Peyer's patch (tissue), 4 donors: ENCODE measurements around the gene CEP83. TPM values are rescaled to one million over a fixed set of nuclear protein-coding genes. Genes with fewer than 3 reads are reported as not detected.
A peak's percentile ranks its signal among the peaks of the same experiment; 100 is the strongest.

Source experiments
- DNase-seq, 3 donors: peaks; one replicate each; pipeline ENCODE4 v3.0.0-alpha.2; 2017 to 2019
- H3K27ac ChIP-seq, 4 donors: fragments of 200-600 bp; sonication (generic); one replicate each; pipeline ENCODE4 v1.5.1; 2016 to 2019
- H3K27me3 ChIP-seq, 2 donors: fragments of 200-600 bp; sonication (generic); one replicate each; pipeline ENCODE4 v1.5.1; 2019
- H3K36me3 ChIP-seq, 3 donors: fragments of 200-600 bp; sonication (generic); one replicate each; pipeline ENCODE4 v1.5.1; 2016 to 2019
- H3K4me1 ChIP-seq, 4 donors: fragments of 200-600 bp; sonication (generic); one replicate each; pipeline ENCODE4 v1.5.1; 2016 to 2019
- H3K4me3 ChIP-seq, 4 donors: fragments of 200-600 bp; sonication (generic); 1 replicate in 3 of 4; 2 replicates in 1 of 4; pipeline ENCODE4 v1.5.1; 2016 to 2019; ENCODE audit warnings: mild to moderate bottlenecking in 1 of 4
- H3K9me3 ChIP-seq, 4 donors: fragments of 200-600 bp; sonication (generic); one replicate each; pipeline ENCODE4 v1.5.1; 2016 to 2019; ENCODE audit warnings: mild to moderate bottlenecking in 1 of 4
- CTCF ChIP-seq, 6 experiments: fragments of 450-650 bp in 4 of 6; fragments of 200-600 bp in 2 of 6; sonication (generic) in 1 of 6; IDR thresholded peaks; one replicate each; pipeline ENCODE4 v1.5.1; 2017 to 2019; ENCODE audit warnings: antibody characterized with exemption in 6 of 6, mild to moderate bottlenecking in 3 of 6, moderate library complexity in 1 of 6
- POLR2A ChIP-seq, 2 donors: fragments of 450-650 bp; IDR thresholded peaks; one replicate each; pipeline ENCODE4 v1.5.1; 2017; ENCODE audit warnings: antibody characterized with exemption in 2 of 2, mild to moderate bottlenecking in 2 of 2, moderate library complexity in 2 of 2
- total RNA-seq, 4 donors: library from RNA; depleted of rRNA; stranded (reverse); fragments of >200 nt; gene quantifications; one replicate each; pipeline ENCODE4 v1.1.0, GENCODE V29; 2016

CEP83 gene
- total RNA-seq, 4 donors from 2014 or later = 7.2 to 69.3 (median 17.4) TPM

DNA sequence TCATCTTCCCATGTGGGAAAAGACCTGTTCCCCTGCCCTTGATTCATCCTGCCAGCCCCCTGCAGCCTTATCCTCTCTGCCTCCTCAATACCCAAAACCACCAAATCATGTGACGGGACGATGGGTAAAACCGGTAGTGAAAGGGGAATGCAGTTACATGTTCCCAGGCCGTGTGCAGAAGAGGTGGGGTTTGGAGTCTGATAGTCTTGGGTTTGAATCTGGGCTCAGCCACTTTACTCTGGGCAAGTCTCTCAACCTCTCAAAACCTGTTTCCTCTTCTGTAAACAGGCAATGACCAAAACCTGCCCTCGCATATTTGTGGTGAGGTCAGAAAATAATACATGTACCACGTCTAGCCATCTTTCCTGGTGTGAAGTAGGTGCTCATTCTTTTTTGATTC lies 188.3 kb downstream of the CEP83 start:
- Histone ChIP-seq H3K4me1 (peaks cover 0 to 10% (median 0%) of the 10 kb centered on the region in 4 donors), H3K9me3 (no peaks in the 10 kb centered on the region), H3K36me3 (no peaks in the 10 kb centered on the region), H3K4me3 (no peak overlapping the region), H3K27me3 (no peaks in the 10 kb centered on the region), H3K27ac (peak overlapping the region in 1 of 4 donors; percentile 3)
- no peak for DNase-seq
- no peak for TF ChIP-seq CTCF (IDR thresholded peaks at IDR 0.05)
- no peak for TF ChIP-seq POLR2A (IDR thresholded peaks at IDR 0.05)

- no peak for TF ChIP-seq POLR2A (IDR thresholded peaks at IDR 0.05)
- TF ChIP-seq CTCF (IDR thresholded peaks at IDR 0.05) = no peak
- no peak for DNase-seq
- Histone ChIP-seq H3K27me3 (no peaks in the 10 kb centered on the region), H3K36me3 (no peaks in the 10 kb centered on the region), H3K9me3 (no peaks in the 10 kb centered on the region), H3K27ac (no peak overlapping the region), H3K4me3 (no peak overlapping the region), H3K4me1 (peaks cover 0 to 10% (median 0%) of the 10 kb centered on the region in 4 donors)
Observed at GRCh38 chr12:94269316-94269999, 190.2 kb downstream of the CEP83 start.

DNA sequence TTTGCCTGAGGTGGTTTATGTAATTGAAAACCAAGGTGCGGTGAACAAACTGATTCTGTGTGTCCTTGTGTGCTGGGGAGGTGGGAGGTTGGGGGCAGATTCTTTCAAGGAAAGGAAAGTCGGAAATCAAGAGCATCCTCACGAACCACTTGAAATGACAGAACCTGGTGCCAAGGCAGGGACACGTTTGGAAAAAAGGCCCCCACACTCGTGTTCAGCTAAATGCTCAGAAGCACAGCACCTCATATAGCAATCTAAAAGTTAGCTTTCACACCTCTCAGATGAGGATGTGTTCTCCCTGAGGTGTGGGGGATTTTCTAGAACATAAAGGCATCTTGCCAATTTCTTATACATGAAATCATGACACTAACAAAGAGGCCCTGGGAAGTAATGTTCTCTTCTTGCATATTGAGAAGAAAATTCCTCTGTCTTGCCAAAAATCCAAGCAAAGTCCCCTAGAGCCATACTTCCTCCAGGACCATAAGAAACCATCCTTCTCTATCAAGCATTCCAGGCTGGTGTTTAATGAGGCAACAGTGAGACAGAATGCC lies 191.7 kb downstream of the CEP83 start:
- Histone ChIP-seq H3K9me3 (no peaks in the 10 kb centered on the region), H3K27ac (peak overlapping the region in 2 of 4 donors; percentile 31 to 33), H3K27me3 (no peaks in the 10 kb centered on the region), H3K4me3 (no peak overlapping the region), H3K4me1 (peaks cover 0 to 10% (median 2%) of the 10 kb centered on the region in 4 donors), H3K36me3 (no peaks in the 10 kb centered on the region)
- TF ChIP-seq POLR2A (IDR thresholded peaks at IDR 0.05) (no peak), CTCF (IDR thresholded peaks at IDR 0.05) (no peak)
- no peak for DNase-seq

- DNase-seq = no peak
- Histone ChIP-seq H3K27ac (peak overlapping the region in 2 of 4 donors; percentile 31 to 33), H3K27me3 (no peaks in the 10 kb centered on the region), H3K4me3 (no peak overlapping the region), H3K36me3 (no peaks in the 10 kb centered on the region), H3K4me1 (peaks cover 0 to 10% (median 3%) of the 10 kb centered on the region in 4 donors), H3K9me3 (no peaks in the 10 kb centered on the region)
- TF ChIP-seq CTCF (IDR thresholded peaks at IDR 0.05) (no peak), POLR2A (IDR thresholded peaks at IDR 0.05) (no peak)
Observed at GRCh38 chr12:94267537-94267872, 192.2 kb downstream of the CEP83 start.

DNA sequence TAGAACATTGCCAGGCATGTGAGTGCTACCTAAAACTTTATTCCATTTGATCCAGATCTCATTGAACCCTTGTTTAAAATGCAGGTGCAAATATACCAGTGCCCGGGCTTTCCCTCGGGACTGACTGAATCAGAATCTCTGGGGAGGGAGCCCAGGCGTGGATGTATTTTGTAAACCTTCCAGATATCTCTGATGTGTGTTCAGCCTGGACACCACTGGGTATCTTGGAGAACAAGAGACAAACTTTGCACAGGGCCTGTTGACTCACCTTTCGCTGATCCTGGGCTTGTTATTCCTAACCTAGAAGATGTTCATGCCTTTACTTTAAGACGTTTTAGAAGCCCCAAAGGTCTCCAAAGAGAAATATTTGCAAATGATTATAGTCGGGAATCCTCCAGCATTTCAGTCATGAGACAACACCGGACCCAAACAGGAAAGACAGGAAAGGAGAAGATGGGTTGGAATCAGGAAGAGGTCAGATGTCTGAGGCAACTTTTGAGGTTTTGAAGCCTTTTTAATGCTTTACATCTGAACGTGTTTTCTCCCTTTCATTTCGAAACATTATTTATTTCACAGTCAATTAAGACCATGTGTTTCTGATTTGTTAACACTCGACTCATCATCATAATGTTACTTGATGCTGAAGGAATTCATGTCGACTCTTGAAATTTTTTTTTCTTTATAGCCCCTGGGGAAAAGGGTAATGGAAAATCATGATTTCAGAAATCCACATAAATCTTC lies 192.7 kb downstream of the CEP83 start:
- no peak for TF ChIP-seq CTCF (IDR thresholded peaks at IDR 0.05)
- no peak for TF ChIP-seq POLR2A (IDR thresholded peaks at IDR 0.05)
- Histone ChIP-seq H3K4me1 (peaks cover 0 to 13% (median 3%) of the 10 kb centered on the region in 4 donors), H3K9me3 (no peaks in the 10 kb centered on the region), H3K4me3 (no peak overlapping the region), H3K27me3 (no peaks in the 10 kb centered on the region), H3K27ac (peak overlapping the region in 2 of 4 donors; percentile 31 to 33), H3K36me3 (no peaks in the 10 kb centered on the region)
- DNase-seq = no peak
